OCI-LY1 (cell line): ENCODE results near the gene FGF14.

Experiments used
- EZH2 ChIP-seq: fragments of 200-600 bp; sonication (generic), shearing (Covaris generic); IDR thresholded peaks from 2 replicates; pipeline ENCODE4 v1.8.0; 2017; ENCODE audit warnings: borderline replicate concordance, mixed run types, mild to moderate bottlenecking, antibody characterized with exemption, low read length, moderate library complexity, mixed read lengths
- TF ChIP-seq, protein P1 (sequence below): fragments of 200-600 bp; sonication (generic), shearing (Covaris generic); IDR thresholded peaks from 2 replicates; pipeline ENCODE4 v1.5.1; 2017; ENCODE audit warnings: mild to moderate bottlenecking, antibody characterized with exemption, low read length, moderate library complexity, mixed read lengths

- TF ChIP-seq, protein P1, sequence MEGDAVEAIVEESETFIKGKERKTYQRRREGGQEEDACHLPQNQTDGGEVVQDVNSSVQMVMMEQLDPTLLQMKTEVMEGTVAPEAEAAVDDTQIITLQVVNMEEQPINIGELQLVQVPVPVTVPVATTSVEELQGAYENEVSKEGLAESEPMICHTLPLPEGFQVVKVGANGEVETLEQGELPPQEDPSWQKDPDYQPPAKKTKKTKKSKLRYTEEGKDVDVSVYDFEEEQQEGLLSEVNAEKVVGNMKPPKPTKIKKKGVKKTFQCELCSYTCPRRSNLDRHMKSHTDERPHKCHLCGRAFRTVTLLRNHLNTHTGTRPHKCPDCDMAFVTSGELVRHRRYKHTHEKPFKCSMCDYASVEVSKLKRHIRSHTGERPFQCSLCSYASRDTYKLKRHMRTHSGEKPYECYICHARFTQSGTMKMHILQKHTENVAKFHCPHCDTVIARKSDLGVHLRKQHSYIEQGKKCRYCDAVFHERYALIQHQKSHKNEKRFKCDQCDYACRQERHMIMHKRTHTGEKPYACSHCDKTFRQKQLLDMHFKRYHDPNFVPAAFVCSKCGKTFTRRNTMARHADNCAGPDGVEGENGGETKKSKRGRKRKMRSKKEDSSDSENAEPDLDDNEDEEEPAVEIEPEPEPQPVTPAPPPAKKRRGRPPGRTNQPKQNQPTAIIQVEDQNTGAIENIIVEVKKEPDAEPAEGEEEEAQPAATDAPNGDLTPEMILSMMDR, result no peak
- no peak for TF ChIP-seq EZH2
Observed at GRCh38 chr13:101751488-101751887, 650.4 kb downstream of the FGF14 start.
